WI38 (cell line): ENCODE results near the gene SBNO1.

ENCODE experiments used
- H3K4me3 ChIP-seq: 2 replicates; pipeline ENCODE4 v1.5.1; 2011; ENCODE audit warnings: low read depth, mild to moderate bottlenecking, control low read depth, low read length
- TF ChIP-seq, protein P1 (sequence below): IDR thresholded peaks from 2 replicates; pipeline ENCODE4 v1.5.1; 2012; ENCODE audit warnings: low read depth, mild to moderate bottlenecking, control low read depth, low read length

The SBNO1 gene

DNA sequence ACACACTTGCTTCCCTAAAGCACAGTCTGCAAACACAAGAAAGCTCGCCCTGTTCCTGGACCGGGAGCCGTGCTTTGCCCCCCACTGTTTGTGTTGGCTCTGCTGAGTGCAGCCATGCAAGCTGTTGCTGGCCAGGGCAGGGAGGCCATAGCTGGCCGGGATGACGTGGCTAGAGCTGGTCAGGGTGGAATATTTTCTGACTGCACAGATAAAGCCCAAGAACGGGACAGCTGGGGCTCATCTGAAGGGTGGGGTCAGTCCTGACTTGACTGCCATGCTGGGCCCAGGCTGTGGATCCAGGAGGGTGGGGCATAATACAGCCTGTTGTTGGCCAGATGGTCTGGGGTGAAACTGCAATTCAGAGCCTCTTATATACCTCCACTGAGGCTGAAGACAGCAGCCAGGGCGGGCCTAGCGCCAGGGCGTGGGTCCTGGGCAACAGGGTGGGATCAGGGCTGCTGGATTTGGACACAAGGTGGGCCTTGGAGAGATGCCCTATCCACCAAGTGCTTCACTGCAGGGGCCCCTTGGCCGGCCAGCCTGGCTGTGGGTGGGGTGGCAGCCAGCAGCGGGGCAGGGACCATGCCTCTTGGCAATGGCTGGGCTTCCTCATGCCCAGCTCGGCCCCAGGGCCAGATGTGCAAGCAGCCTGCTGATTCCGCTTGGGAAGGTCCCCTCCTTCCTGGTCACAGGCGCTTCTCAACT lies 34.1 kb upstream of the SBNO1 start:
- no peak overlapping the region for H3K4me3 ChIP-seq
- TF ChIP-seq, protein P1, sequence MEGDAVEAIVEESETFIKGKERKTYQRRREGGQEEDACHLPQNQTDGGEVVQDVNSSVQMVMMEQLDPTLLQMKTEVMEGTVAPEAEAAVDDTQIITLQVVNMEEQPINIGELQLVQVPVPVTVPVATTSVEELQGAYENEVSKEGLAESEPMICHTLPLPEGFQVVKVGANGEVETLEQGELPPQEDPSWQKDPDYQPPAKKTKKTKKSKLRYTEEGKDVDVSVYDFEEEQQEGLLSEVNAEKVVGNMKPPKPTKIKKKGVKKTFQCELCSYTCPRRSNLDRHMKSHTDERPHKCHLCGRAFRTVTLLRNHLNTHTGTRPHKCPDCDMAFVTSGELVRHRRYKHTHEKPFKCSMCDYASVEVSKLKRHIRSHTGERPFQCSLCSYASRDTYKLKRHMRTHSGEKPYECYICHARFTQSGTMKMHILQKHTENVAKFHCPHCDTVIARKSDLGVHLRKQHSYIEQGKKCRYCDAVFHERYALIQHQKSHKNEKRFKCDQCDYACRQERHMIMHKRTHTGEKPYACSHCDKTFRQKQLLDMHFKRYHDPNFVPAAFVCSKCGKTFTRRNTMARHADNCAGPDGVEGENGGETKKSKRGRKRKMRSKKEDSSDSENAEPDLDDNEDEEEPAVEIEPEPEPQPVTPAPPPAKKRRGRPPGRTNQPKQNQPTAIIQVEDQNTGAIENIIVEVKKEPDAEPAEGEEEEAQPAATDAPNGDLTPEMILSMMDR: no peak

DNA sequence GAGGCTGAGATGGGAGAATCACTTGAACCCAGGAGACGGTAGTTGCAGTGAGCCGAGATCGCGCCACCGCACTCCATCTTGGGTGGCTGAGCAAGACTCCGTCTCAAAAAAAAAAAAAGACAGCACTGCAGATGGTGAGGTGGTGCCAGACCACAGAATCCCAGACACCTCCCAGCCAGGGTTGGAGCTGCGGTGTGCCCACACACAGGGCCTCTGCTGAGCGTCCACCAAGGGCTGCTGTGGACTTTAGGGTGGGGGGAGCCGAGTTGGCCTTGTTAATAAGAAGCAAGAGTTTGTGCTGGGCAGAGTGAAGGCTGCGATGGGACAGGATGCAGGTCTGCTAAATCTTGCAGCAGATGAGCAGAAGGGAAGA lies 33.5 kb upstream of the SBNO1 start:
- no peak overlapping the region for H3K4me3 ChIP-seq
- TF ChIP-seq, protein P1: no peak

DNA sequence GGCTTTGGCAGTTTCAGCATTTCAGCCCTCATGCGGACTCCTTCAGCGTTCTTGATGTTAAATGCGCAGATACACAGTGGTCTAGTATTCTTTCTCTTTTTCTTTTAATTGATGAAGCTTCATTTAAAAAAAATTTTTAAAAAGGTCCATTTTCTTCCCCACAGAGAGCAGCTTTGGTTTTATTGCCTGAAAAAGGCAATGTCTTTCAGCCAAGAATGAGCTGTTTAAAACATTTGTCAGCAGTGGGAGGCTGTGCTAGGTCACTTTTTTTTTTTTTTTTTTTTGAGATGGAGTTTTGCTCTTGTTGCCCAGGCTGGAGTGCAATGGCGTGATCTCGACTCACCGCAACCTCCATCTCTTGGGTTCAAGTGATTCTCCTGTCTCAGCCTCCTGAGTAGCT lies 32.8 kb upstream of the SBNO1 start:
- TF ChIP-seq, protein P1: no peak
- H3K4me3 ChIP-seq: no peak overlapping the region

DNA sequence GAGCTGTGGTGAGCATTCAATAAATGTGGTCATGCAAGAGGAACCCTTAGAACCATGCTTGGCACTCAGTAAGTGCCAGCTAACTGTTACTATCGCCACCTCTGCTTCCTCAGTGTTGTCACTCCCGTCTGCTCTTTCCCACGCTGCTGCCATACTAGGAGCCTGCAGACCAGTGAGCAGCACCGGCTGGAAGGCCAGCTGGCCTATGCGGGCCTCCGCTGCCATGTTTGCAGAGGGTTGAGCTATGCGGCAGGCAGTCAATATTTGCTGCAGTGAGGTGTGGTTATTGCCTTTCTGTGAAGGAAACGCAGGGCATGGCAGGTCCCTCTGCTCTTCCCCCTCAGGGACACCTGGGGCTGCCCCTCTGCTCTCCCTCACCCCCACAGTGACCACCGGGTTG lies 32.3 kb upstream of the SBNO1 start:
- no peak overlapping the region for H3K4me3 ChIP-seq
- TF ChIP-seq, protein P1: no peak

DNA sequence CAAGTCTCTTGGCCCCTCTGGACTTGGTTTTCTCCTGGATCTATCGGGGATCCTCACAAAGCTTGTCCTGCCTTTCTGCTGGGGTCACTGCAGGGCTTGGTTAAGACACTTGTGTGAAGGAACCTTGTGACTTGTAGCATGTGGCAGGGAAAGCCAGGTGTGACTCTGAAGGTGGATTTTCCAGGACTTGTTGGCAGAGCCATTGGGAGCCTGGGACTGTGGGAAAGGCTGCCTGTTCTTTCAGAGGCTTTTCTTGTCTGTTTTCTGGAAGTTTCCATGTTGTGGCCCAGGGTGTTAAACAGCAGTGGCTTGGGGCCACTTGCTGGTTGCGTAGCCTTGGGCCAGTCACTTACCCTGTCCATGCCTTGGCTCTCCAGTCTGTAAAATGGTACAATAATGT lies 31.9 kb upstream of the SBNO1 start:
- TF ChIP-seq, protein P1: no peak

DNA sequence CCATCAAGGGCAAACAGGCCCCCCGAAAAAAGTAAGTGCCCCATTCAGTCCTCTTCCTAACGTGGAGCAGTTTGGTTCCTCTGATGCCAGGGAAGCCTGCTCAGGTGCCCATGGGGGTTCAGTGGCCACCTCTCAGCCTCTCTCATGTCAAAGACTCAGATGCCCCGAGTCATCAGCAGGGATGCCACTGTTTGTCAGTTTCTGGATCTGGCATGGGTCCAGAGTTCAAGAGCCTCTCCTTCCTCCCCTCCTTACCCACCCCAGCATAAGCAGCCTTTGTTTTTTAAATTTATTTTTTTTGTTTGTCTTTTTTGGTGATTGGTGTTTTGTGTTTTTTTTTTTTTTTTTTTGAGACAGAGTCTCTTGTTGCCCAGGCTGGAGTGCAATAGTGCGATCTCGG lies 30.6 kb upstream of the SBNO1 start:
- no peak overlapping the region for H3K4me3 ChIP-seq
- TF ChIP-seq, protein P1: no peak

More for the DNA sequence above, 31.9 kb upstream of the SBNO1 start:
- no peak overlapping the region for H3K4me3 ChIP-seq

DNA sequence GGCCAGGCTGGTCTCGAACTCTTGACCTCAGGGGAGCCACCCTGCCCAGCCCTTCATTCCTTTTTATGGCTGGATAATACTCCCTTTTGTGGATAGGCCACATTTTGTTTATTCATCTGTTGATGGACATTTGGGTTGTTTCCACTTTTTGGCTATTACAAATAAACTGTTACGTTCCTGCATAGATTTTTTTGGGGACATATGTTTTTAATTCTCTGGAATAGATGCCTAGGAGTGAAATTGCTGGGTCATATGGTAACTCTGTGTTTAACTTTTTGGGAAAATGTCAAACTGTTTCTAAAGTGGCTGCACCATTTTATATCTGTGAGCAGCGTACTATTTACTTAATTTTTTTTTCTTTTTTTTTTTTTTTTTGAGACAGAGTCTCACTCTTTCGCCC lies 29.1 kb upstream of the SBNO1 start:
- H3K4me3 ChIP-seq: no peak overlapping the region
- TF ChIP-seq, protein P1: no peak
